ENCODE measurements around the gene CAMTA2.

The CAMTA2 gene

GRCh38 chr17:4942760-4943508 is 44.5 kb downstream of the CAMTA2 start:
- no peak for DNase-seq (ENCODE audit: low read depth)
- H3K4me3 ChIP-seq (ENCODE audit: low read depth, low read length), result no peak overlapping the region; the same call in 1 of the 2 replicates
- TF ChIP-seq CTCF (IDR thresholded peaks at IDR 0.05; ENCODE audit: low read depth, low read length, missing control alignments), result no peak

GRCh38 chr17:4941319-4941610 is 46.2 kb downstream of the CAMTA2 start:
- no peak for DNase-seq (ENCODE audit: low read depth)
- TF ChIP-seq CTCF (IDR thresholded peaks at IDR 0.05; ENCODE audit: low read depth, low read length, missing control alignments), result no peak
- peak overlapping the region; percentile 90 for H3K4me3 ChIP-seq (ENCODE audit: low read depth, low read length)

DNA sequence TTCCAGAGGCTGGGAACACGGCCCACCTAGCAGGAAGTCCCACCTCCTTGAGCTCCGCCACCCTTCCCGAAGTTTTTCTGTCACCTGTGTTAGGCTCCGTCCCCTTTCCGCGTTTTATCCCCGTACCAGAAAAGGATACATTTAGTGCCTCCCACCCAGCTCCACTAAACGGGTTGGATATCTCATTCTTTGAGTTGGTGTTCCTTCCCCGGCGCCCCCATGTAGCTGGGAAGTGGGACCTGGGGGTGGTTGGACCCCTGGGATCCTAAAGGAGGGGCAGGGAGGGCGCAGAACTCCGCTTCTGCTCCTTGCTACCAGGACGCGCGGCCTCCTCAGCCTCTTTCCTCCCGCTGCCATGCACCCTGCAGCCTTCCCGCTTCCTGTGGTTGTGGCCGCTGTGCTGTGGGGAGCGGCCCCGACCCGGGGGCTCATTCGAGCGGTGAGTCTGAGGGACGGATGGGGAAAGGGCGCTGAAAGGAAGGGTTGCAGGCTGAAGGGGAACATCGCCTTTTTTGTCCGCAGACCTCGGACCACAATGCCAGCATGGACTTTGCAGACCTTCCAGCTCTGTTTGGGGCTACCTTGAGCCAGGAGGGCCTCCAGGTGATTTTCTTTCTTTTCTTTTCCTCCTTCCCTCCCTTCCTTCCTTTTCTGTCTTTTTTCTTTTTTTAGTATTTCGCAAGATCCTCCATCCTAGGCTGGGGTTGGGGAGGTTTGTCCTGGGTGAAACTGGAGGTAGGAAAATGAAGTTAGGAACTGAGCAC is 46.7 kb downstream of the CAMTA2 start:
- no peak for DNase-seq (ENCODE audit: low read depth)
- peak overlapping the region; percentile 90 for H3K4me3 ChIP-seq (ENCODE audit: low read depth, low read length)
- TF ChIP-seq CTCF (IDR thresholded peaks at IDR 0.05; ENCODE audit: low read depth, low read length, missing control alignments), result no peak

DNA sequence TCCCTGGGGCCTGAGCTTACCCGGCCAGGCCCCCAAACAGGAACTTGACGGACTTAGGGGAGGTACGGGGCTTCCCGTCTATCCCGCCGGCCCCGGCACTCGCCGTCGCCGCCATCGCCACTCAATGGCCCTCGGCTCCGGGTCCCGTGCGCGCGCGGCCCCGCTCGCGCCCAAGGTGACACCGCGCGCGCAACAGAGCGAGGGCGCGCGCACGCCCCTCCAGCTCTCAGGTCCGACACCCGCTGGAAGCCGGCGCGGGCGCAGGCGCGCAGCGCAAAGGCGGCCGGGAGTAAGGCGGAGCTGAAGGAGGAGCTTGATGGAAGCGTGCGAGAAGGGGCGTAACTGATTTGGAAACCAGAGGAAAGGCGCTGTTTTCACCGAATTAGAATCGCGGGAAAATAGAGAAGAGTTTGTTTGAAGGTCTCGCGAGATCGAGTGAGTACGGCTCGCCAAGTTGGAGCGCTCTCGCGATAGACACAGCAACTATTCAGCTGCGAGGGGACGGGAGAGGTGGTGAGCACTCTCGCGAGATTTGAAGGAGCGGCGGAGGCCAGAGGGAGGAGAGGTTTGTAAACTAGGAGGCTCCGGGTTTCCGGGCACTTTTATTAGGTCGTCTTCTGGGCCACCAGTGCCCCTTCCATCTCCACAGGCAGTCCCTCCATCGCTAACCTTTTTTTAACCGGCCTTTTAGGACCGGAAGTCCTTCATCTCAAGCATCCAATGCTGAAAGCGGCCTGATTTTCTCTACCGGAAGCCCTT is 47.5 kb downstream of the CAMTA2 start, which contains the start of the genes RNF167 and SLC25A11:
RNF167 (plus strand) TSS at position 473 of the 759 bp plus-strand sequence. CDS start 642 bp downstream, outside the sequence.
SLC25A11 (minus strand) TSS at position 251 of the 759 bp plus-strand sequence; CDS start at position 115, 136 bp downstream.
- DNase-seq (ENCODE audit: low read depth), result peak; percentile 100
- TF ChIP-seq CTCF (IDR thresholded peaks at IDR 0.05; ENCODE audit: low read depth, low read length, missing control alignments), result no peak
- peak within 1 kb of the TSS; percentile 90 for H3K4me3 ChIP-seq (ENCODE audit: low read depth, low read length)

DNA sequence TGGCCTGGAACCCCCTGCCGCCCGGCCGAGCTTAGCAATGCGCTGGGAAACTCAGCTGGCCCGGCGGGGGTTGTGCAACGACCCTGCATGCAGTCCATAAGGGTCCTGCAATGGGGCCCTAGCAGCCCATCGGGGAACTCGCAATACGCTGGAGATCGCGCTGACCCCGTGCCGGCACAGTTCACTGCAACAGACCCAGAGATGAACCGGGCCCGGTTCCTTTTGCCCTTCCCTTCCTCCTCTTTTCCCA is 48.0 kb downstream of the CAMTA2 start:
- no peak for DNase-seq (ENCODE audit: low read depth)
- H3K4me3 ChIP-seq (ENCODE audit: low read depth, low read length), result peak overlapping the region; percentile 90
- TF ChIP-seq CTCF (IDR thresholded peaks at IDR 0.05; ENCODE audit: low read depth, low read length, missing control alignments), result no peak

DNA sequence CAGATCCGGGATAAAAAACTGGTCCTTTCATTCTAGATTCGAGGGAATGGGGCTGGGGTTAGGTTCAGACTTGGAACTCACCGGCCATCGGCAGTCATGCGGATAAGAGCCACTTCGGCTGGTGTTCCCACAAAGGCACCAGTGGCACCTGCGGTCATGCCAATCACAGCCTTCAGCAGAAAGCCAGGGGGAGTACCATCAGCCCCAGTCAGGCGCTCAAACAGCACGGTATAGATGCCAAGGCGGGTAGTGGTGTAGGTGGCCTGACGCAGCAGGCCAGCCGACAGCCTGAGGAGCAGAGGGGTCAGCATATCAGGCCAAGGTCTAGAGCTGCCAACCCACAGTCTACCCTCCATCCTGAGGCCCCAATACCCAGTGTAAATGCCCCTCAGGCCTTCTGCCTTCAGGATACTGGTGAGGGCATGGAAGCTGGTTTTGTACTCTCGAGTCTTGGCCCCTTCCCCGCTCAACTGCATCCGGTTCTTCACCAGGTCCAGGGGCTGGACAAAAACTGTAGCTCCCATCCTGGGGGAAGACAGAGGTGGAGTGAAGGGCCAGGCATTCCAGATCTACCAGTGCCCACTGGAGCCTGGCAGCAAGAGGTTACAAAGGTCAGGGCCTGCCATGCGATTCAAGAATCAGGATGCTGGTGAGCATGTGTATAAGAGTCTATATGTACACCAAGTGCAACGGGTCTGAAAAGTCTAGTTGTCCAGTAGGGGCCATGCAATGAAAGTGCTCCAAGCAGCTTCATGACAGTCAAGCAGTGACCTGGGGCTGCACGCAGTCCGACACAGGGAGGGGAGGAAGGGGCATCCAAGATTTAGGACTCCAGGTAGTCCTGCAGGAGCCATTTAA is 48.6 kb downstream of the CAMTA2 start:
- H3K4me3 ChIP-seq (ENCODE audit: low read depth, low read length), result peak overlapping the region; percentile 90
- DNase-seq (ENCODE audit: low read depth), result no peak
- no peak for TF ChIP-seq CTCF (IDR thresholded peaks at IDR 0.05; ENCODE audit: low read depth, low read length, missing control alignments)

Data from GM12864 (cell line).